NOMO-1 (cell line): Measurements from ENCODE around the gene ENPP1.
"Not testable (repeated sequence)": the region's sequence is repeated elsewhere in the genome, so short reads cannot be mapped to it uniquely, and the experiment has no call there.

Experiments used
- DNase-seq, 2 experiments: peaks; one replicate each; lab custom pipeline; 2025; ENCODE audit not compliant: unreplicated experiment in 2 of 2; lab: John Stamatoyannopoulos, UW

The ENPP1 gene

GRCh38 chr6:131867744-131868143, 59.9 kb downstream of the ENPP1 start:
- no peak for DNase-seq

GRCh38 chr6:131868836-131869235, 61.0 kb downstream of the ENPP1 start:
- no peak for DNase-seq

- DNase-seq, result no peak
Measured at GRCh38 chr6:131875647-131876046, 67.8 kb downstream of the ENPP1 start.

- no peak for DNase-seq
Measured at GRCh38 chr6:131876545-131876944, 68.7 kb downstream of the ENPP1 start.

GRCh38 chr6:131877999-131878789, 70.4 kb downstream of the ENPP1 start:
- DNase-seq, result no peak

GRCh38 chr6:131883016-131883415, 75.2 kb downstream of the ENPP1 start:
- no peak for DNase-seq

- no peak for DNase-seq
Measured at GRCh38 chr6:131885237-131885636, 77.4 kb downstream of the ENPP1 start.

- DNase-seq, result no peak
Measured at GRCh38 chr6:131886517-131886916, 78.7 kb downstream of the ENPP1 start.

GRCh38 chr6:131890091-131890490, 82.3 kb downstream of the ENPP1 start:
- DNase-seq, result no peak

GRCh38 chr6:131893198-131893597, 85.4 kb downstream of the ENPP1 start:
- DNase-seq, result no peak

GRCh38 chr6:131894493-131895424, 86.9 kb downstream of the ENPP1 start:
- DNase-seq, result no peak

GRCh38 chr6:131897050-131897435, 89.2 kb downstream of the ENPP1 start:
- no peak for DNase-seq

GRCh38 chr6:131897621-131898020, 89.8 kb downstream of the ENPP1 start:
- no peak for DNase-seq

GRCh38 chr6:131898718-131899117, 90.9 kb downstream of the ENPP1 start:
- no peak for DNase-seq

GRCh38 chr6:131900231-131900630, 92.4 kb downstream of the ENPP1 start:
- no peak for DNase-seq

GRCh38 chr6:131901326-131901873, 93.6 kb downstream of the ENPP1 start:
- DNase-seq, result not testable (repeated sequence)

GRCh38 chr6:131903734-131904133, 95.9 kb downstream of the ENPP1 start:
- DNase-seq, result not testable (repeated sequence)

- not testable (repeated sequence) for DNase-seq
Measured at GRCh38 chr6:131908787-131909186, 101.0 kb downstream of the ENPP1 start.

GRCh38 chr6:131909408-131910218, 101.8 kb downstream of the ENPP1 start:
- DNase-seq, result peak; percentile 15 to 81

GRCh38 chr6:131910219-131910589, 102.4 kb downstream of the ENPP1 start:
- DNase-seq, result no peak

- no peak for DNase-seq
Measured at GRCh38 chr6:131910956-131911355, 103.1 kb downstream of the ENPP1 start.
